Measurements from ENCODE around the gene TBCD. TPM values are rescaled to one million over a fixed set of nuclear protein-coding genes. Genes with fewer than 3 reads are reported as not detected.

TBCD gene
- total and polyA plus RNA-seq, 9 of the 15 experiments (the other 6 are each of a cell fraction or from before 2014, with no cell fraction given) = 8.9 to 98.5 (median 28.0) TPM

GRCh38 chr17:82716203-82717010 is 35.5 kb upstream of the TBCD start, which contains the start of gene FN3KRP (continued):
- 0 out of 2 replicates have a peak, but pooled peaks have one; percentile 66 for TF ChIP-seq MGA (IDR thresholded peaks at IDR 0.05)
- no peak for TF ChIP-seq EP300 (IDR thresholded peaks at IDR 0.05; ENCODE audit: low read length)
- no peak for TF ChIP-seq ZNF75A (CRISPR knock-in tag; IDR thresholded peaks at IDR 0.05)
- TF ChIP-seq VEZF1 (CRISPR knock-in tag; IDR thresholded peaks at IDR 0.05) = peak; percentile 94
- TF ChIP-seq HBP1 (CRISPR knock-in tag; IDR thresholded peaks at IDR 0.05) = no peak
- peak; percentile 55; the same call in 1 of the 2 replicates for TF ChIP-seq CREM (IDR thresholded peaks at IDR 0.05; ENCODE audit: low read depth)
- TF ChIP-seq E2F5 (CRISPR knock-in tag; IDR thresholded peaks at IDR 0.05) = 0 out of 2 replicates have a peak, but pooled peaks have one; percentile 35
- no peak for TF ChIP-seq GMEB1 (CRISPR knock-in tag; IDR thresholded peaks at IDR 0.05)
- TF ChIP-seq SMARCA4 (IDR thresholded peaks at IDR 0.05) = no peak
